GM19043 (cell line): ENCODE results near the gene KCNIP1.

Source experiments
- ATAC-seq: cut with Tn5 transposase; IDR thresholded peaks from one replicate; pipeline ENCODE4 v1.9.1; 2021; ENCODE audit warnings: low read depth; ENCODE audit not compliant: unreplicated experiment

Gene KCNIP1

DNA sequence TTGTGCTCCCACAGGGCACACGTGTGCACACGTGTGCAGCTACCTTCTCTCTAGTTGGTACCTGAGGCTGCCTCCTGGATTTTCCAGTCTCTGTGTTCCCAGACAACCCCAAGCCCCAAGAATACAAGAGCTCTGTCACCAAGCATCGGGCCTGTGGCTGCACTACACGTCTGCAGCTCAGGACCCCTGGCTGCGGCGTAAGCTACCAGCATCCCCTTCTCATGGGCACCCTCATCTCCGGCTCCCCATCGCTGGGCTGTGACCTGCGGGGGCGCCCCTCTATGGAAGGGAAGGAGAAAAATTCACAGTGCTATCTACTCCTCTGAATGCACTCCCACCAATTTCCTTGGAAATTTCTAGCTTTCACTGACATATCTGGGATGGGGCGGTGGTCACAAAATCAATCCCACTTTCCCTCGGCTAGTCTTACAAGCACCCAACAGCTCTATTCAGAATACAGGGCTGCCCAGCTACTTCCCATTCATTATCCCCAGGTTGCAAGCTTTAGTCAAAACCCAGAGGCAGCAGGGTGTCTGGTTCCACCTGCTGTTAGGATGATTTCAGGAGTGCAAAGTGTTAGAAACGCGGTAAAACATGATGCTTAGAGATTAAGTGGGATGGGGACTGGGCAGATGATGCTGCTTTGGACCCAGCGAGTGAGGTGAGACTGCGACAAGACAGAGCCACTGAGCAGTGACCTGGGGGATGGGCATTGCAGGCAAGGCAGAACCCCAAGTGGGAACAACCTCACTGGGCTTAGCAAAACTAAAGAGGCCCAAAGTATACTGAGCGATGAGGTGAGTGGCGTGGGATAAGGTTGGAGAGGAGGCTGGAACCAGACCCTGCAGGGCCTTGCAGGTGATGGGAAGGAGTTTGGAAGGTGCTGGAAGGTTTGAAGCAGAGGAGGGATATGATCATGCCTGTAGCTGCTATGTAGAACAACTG, 121.7 kb downstream of the KCNIP1 start:
- ATAC-seq: no peak

DNA sequence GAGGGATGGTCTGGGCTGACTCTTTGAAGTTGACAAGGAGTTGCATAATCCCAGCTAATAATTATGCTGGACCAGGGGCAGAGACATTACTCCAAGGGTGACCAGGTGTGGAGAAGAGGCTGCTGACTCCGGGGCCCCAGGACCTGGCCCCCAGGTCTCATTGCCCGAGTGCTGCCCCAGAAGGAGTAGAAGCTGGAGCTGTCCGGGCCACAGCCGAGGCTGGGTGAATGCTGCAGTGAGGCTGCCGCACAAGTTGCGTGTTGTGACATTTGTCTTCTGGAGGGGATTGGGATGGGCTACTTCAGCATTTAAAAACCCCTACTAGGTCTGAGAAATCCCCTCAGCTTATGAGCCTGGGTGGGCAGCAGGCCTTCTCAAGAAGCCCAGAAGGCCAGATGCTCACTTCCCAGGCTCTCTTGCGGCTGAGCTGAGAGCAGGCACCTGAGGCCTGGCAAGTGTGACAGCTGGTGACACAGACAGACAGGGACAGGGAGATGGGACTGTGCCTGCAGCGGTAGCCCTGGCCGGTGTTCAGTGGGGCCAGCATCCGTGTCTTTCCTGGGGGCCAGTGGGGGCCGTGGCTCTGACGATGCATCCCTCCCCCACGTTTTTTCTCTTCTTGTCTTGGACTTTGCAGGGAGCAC, 122.8 kb downstream of the KCNIP1 start:
- no peak for ATAC-seq

DNA sequence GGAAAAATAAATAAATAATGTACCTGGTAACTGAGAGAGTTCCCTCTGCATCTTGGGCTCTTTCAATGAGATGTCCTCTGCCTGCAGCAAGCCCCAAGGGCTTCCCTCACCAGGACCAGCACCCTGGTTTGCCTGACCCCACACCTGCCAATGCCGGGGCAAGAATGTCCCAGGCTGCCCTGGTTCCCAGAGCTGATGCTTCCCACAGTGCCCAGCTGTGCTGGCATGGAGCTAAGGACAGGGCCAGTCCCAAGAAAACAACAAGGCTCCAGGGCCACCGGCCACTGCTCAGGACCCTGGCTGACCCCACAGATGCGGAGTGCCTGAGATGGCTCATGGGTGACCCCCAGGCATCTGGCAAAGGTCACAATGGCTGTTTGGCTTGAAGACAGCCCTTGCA, 123.5 kb downstream of the KCNIP1 start:
- ATAC-seq: no peak

DNA sequence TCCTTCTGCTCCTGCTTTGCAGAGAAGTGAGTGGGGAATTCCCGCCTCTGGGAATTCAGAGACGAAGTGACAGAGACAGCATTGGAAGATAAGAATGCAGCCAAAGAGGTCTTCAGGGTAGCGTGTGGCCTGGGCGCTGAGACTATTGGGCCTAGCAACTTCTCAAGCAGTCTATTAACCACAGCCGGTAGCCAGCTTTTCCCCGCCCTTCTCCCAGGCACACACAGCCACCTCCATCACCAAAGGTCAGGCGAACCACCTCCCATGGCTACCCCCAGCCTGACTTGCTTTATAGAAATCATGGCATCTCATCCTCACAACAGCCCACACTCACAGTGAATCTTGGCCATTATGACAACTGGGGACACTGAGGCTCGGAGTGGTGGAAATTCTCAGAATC, 124.2 kb downstream of the KCNIP1 start:
- ATAC-seq: no peak

DNA sequence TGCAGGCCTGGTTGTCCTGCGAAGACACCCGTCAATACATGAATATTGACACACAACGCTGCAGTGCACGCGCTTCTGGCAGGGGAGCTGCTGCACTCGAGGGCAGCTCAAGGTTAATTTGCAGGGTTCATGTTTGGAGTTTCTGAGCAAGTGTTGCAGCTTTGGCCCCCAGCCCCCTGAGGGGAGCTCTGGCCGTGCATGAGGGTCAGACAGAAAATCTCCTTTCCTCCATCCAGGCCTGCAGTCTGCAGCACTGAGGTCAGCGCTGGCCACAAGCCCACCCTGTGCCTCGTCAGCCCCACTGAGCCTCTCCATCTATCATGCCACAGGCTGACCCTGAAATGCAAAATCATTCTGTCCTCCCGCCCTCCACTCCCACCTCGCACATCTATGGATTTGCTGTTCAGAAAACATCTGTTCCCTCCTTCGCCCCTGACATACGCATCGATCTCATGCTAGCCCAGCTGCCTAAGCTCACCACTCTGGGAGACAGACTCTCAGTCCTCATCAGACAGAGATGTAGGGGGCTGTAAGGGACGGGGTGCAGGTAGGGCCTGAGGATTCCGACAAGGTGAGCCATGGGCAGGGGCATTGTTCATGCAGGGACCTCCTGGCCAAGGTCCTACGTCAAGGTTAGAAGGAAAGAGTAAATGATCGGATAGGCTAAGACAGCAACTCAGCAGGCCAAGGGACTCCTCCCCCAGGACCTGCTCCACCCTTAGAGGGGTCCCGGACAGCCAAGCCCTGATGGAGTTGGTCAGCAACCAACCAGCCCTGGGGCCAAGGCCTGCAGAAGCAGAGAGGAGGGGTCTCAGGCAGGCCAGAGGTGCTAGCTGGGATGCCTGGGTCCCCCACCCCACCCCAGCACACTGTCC, 125.1 kb downstream of the KCNIP1 start:
- no peak for ATAC-seq

DNA sequence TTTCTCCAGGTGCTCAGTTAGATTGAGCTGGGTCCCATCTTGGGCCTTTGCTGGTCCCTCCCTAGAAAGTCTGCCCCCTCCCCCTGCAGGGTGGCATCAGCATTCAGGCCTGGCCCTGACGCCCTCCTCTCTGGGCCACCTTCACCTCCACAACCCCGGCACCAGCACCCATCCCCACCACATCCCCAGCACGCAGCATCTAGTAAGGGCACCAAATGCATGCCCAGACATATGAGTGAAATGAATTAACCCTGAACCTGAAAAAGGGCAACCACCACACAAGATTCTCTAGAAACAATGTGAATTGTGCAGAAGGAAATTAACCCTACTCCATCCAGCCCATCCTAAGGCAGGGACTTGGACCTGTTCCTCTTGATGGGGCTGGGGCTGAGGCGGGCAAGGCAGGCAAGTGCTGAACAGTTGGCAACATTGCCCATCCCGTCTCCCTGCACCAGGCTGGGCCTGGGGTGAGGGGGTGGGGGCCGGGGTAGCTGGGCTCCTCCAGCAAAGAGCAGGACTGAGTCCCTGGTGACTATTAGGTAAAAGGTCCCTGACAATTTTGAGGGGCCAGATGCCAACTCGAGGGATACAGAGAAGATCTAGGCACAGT, 125.9 kb downstream of the KCNIP1 start:
- ATAC-seq: no peak

DNA sequence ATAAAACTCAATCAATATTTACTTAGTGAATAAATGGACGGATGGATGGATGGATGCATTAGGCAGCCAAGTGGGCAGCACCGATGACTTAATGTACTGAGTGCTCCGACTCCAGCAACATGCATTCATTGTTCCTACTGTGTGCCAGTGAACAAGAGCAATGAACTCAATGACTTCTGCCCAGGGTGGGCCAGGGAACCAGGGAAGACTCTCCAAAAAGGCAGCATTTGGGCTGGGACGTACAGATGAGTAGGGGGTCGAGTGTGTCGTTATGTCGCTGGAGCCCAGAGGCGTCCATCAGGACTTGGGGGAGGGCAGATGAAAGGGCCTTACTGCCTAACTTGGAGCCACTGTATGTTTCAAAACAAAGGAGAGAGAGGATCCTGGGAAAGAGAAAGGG, 126.4 kb downstream of the KCNIP1 start:
- no peak for ATAC-seq

DNA sequence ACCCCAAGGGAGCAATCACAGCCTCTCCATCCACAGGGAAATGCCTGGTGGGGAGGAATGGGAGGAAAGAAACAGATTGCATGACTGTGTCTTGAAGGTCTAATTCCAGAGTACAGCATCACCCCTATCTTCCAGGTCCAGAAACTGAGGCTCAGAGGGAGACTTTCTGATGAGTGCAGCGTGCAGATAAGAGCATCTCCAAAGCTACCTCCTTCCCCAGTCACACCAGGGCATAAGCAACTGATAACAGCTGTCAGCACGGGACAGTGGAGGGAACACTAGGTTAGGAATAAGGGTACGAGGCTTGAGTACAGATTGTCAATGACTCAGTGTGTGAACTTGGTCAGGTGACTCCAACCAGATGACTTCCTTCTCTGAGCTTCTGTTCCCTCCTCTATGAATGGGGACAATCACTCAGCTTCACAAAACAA, 126.9 kb downstream of the KCNIP1 start:
- ATAC-seq: no peak

DNA sequence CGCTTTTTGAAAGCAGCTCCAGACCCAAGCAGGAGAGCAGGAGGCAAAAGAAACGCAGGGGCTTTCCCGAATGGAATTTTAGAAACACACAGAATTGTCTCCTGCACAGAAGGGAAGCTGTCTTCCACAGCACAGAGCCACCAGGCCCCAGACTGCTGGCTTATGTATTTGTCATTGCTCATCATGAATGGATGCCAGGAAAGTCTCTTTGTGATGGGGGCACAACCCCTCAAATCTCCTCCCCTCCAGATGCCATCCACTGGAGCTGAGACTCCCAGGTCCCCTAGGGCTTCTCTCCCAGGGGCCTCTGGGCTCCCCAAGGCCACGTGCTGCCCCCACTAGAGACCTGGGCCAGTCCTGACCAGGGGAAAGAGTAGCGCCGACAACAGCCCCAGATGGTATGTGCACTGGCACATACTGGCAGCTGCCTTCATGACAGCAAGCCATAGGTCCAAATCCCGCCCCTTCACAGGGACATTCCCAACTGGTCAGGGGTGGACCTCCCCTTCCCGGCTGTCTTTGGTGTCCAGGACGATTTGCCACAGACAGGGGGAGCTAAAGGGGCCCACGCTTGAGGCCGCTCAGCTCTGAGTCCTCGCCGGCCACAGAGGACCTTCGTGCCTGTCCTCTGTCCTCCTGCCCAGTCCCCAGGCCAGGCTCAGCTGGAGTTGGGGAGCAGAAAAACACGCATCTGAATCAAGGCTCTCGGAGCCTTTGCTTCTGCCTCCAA, 127.8 kb downstream of the KCNIP1 start:
- ATAC-seq: no peak

DNA sequence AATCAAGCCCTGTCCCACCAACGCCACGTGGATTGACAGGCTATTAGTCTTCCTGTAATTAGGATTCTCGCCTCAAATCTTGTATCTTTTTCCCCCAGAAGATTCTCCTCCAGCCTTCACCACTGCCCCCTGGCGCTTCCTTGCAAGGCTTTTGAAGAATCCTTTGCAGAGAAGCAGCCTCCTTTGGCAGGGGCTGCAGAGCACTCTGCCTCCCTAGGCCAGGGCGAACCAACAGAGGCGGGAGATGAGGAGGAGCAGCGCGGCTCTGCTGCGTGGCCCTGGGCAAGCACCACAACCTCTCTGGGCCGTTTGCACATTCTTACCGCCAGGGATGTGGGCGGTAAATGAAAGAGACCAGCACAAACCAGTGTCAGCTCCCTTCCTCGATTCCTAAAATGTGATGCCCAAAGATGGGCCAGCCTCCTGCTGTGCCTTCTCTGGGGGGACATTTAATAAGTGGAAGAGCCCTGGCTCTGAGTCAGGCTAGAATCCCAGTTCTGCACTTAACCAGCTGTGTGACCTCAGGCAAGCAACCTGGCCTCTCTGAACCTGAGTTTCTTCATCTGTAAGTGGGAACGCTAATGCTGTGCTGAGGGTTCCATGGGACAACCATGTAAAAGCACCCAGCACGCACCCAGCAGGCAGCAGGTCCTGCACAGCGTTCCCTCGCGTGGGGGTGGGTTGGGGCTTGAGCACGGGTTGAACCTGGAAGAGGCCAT, 128.6 kb downstream of the KCNIP1 start:
- no peak for ATAC-seq

DNA sequence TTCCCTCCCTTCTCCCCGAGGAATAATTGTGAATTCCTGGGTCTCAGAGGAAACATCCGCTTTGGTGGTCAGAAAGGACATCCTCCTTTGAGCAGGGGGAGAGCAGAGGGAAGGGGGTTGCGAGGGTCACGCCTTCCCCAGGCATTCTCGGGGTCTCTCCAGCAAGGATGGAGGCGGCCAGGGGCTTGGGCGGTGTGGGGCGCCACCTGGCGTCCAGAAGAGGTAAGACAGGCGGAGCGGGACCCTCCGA, 129.1 kb downstream of the KCNIP1 start:
- no peak for ATAC-seq

DNA sequence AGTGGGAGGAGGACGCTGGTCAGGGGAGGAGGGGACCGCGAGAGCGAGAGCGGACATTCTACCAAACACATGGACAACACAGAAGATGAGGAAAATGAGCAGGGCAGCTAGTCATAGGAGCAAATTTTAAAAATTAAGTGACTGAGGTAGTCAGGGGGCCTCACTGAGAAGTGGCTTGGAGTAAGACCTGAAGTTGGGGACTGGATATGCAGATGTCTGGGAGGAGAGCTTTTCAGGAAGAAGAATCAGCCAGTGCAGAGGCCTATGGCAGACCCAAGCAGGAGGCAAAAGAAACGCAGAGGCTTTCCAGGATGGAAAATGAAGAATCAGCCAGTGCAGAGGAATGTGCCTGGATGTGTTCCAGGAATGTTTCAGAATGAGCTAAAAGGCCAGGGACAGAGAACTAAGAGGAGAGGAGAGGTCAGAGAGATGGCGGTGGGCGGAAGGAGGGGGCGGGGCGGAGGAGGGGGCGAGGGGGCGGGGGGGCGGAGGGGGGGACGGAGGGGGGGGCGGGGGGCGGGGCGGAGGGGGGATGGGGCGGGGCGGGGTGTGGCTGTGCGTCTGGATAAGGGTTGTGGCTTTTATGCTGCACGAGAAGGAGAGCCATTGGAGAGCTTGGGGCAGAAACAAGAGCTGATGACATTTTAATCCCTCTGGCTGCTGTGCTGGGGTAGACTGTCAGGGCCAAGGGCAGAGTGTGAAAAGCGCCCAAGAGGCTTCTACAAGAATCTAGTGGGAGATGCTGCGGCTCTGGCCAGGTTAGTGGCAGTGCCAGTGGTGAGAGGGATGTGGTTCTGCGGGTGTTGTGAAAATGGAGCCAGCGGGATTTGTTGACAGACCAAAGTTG, 129.6 kb downstream of the KCNIP1 start:
- no peak for ATAC-seq

DNA sequence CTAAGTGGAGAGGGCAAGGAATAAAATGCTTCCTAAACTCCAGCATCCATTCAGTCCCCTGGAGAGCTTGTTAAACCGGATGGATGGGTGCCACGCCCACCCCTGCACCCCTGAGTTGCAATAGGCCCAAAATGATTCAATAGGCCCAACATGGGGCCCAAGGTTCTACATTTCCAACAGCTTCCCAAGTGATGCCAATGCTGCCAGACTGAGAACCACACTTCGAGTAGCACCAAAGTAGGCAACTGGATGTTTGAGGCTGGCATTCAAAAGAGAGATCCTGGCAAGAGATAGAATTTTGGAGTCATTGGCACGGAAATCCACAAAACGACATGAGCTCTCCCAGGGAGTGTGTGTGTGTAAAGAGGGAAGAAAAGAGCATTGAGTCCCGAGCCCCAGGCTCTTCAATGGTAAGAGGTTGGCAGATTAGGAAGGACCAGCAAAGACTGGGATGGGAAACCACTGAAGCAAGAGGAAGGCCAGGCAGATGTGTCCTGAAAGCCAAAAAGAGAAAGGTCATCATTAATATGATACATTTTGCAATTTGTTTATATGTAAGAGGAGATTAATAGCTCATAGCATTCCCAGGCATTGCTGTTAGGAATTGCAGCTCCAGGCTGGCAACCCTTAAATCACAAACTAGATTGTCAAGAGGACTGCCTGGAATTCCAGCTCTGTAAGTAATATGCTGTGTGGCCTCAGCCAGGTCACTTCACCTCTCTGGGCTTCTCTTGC, 130.6 kb downstream of the KCNIP1 start:
- no peak for ATAC-seq

DNA sequence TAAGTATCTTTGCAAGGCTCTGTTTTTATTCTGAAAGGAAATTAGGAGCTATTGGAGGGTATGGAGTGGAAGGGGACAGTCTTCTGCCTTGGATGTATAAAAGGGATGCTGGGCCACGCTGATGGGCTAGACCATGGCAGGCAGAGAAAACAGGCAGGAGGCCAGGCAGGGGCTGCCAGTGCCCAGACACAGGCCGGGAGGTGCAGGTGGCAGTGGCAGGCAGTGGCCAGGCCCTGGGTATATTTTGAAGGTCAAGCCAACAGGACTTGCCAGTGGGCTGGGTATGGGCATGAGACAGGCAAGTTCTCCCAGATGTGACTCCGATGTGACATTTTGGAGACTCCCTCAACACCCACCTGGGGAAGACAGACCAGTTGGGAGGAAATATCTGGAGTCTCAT, 131.9 kb downstream of the KCNIP1 start:
- ATAC-seq: no peak

DNA sequence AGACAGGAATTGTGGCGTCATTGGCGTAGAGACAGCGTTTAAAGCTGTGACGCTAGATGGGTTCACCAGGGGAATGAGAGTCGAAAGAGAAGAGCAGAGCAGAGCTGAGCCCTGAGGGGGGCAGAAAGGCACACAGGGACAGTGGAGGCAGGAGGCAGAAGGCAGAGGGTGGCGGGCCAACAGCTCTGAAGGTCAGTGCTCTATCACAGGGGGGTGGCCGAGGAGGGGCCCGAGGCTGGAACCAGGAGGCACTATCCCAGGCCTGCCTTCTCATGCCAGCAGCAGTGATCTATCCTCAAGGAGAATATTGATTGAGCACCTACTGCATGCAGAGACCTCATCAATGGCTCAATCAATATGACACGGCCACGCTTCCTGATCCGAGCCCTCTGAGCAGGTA, 132.4 kb downstream of the KCNIP1 start:
- no peak for ATAC-seq

DNA sequence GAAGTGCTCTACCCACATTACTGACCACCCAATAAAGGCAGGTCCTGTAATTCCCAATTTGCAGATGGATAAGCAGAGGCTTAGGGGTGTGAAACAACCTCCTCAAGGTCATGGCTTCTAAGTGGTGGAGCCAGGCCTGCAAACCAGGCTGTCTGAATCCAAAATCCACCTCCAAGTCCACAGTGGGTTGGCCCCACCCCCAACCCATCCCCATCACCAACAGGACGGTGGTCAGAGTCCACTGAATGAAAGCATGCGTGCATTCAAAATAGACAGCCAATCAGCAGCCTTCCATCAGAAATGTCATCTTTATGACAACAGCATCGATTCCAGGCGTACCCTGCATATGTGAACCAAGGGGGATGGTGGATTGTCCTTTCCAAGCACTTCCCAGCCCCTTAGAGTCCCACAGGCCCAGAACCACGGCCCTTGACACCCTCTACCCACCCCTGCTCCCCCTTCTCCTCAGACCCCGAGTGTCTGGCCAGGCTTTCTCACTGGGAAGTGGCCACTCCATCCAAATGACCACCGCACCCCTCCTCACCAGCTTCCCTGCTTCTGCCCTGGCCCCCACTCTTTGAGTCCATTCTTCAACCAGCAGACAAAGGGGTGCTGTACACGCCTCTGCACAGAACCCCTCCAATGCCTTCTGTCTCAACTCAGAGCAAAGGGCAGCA, 133.1 kb downstream of the KCNIP1 start:
- ATAC-seq: no peak

DNA sequence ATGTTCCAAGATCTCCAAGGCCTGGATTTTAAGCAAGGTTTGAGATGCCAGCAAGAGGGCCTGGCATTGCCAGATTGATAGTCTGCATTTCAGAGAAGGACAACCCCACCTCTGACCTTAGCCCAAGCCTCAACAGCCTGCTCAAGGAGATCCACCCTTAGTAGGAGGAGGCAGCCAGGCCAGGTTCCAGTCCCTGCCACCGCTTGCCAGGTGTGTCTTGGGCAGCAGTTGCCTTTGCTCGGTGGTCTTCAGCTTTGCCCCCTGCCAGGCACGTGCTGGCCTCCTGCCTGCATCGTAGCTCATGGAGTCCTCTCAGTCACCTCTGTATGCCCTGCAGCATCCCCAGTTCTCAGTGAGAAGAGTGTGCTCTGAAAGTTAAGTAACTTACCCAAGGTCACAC, 134.2 kb downstream of the KCNIP1 start:
- ATAC-seq: no peak
